ENCODE measurements around the gene SPPL3. TPM values are rescaled to one million over a fixed set of nuclear protein-coding genes. Genes with fewer than 3 reads are reported as not detected.
A peak's percentile ranks its signal among the peaks of the same experiment; 100 is the strongest.

Gene SPPL3
- polyA plus RNA-seq, 1 of the 3 experiments (the other 2 are of a cell fraction), result 18.8 TPM

DNA sequence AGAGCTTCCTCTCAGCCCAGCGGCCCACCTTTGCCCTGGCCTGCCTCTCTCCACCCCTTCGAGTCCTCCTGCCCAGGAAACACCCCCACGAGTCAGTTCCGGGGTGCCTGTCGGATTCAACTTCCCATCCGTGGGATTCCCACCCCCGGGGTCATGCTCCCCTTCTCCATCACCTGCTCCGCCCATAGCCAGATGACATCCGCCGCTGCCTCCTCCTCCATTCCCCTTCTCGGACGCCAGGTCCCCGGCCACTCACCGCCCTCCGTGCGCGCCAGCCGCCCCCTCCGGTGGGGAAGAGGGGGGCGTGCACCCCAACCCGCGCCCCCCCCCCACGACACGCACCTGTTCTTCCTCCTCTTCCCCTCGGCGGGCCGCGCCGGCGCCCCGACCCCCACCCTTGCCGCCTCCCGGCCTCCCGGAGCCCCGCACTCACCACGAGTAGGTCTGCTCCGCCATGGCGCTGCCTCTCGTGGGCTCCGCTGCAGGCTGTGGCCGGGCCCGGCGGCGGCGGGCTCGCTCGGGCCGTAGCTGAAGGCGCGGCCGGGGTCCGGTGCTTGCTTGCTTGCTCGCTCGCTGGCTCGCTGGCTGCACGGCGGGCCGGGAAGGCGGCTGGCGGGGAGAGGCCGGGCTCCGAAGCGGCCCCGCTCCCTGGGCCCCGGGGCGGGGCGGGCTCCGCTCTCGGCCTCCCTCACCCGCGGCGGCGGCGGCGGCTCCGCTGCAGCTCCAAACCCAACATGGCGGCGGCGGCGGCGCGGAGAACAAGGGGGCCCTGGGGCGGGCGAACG lies 554 bp downstream of the SPPL3 start:
- TF ChIP-seq CHD2 (IDR thresholded peaks at IDR 0.05; ENCODE audit: low read length, partially characterized antibody) (no peak), RAD21 (IDR thresholded peaks at IDR 0.05; ENCODE audit: low read length) (no peak), ELF1 (IDR thresholded peaks at IDR 0.05) (0 out of 2 replicates have a peak, but pooled peaks have one; percentile 22), EP300 (IDR thresholded peaks at IDR 0.05; ENCODE audit: borderline replicate concordance in 1 of 2, low read depth in 1 of 2, low read length in 1 of 2) (no peak; a peak in 1 of 4 replicates), GABPA (IDR thresholded peaks at IDR 0.05; ENCODE audit: low read depth) (peak; percentile 69), MXI1 (IDR thresholded peaks at IDR 0.05; ENCODE audit: low read depth, low read length) (peak; percentile 58; the same call in 1 of the 2 replicates), YY1 (IDR thresholded peaks at IDR 0.05; ENCODE audit: low read depth) (0 out of 2 replicates have a peak, but pooled peaks have one; percentile 34), FOSL2 (IDR thresholded peaks at IDR 0.05; ENCODE audit: borderline replicate concordance, low read depth) (no peak), FOXM1 (IDR thresholded peaks at IDR 0.05; ENCODE audit: low read depth) (no peak)
- TF ChIP-seq, protein P1, sequence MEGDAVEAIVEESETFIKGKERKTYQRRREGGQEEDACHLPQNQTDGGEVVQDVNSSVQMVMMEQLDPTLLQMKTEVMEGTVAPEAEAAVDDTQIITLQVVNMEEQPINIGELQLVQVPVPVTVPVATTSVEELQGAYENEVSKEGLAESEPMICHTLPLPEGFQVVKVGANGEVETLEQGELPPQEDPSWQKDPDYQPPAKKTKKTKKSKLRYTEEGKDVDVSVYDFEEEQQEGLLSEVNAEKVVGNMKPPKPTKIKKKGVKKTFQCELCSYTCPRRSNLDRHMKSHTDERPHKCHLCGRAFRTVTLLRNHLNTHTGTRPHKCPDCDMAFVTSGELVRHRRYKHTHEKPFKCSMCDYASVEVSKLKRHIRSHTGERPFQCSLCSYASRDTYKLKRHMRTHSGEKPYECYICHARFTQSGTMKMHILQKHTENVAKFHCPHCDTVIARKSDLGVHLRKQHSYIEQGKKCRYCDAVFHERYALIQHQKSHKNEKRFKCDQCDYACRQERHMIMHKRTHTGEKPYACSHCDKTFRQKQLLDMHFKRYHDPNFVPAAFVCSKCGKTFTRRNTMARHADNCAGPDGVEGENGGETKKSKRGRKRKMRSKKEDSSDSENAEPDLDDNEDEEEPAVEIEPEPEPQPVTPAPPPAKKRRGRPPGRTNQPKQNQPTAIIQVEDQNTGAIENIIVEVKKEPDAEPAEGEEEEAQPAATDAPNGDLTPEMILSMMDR (IDR thresholded peaks at IDR 0.05), result no peak
- TF ChIP-seq, protein P2, sequence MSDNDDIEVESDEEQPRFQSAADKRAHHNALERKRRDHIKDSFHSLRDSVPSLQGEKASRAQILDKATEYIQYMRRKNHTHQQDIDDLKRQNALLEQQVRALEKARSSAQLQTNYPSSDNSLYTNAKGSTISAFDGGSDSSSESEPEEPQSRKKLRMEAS (IDR thresholded peaks at IDR 0.05; ENCODE audit: low read depth), result peak; percentile 43; the same call in 1 of the 2 replicates
- TF ChIP-seq, protein P3, sequence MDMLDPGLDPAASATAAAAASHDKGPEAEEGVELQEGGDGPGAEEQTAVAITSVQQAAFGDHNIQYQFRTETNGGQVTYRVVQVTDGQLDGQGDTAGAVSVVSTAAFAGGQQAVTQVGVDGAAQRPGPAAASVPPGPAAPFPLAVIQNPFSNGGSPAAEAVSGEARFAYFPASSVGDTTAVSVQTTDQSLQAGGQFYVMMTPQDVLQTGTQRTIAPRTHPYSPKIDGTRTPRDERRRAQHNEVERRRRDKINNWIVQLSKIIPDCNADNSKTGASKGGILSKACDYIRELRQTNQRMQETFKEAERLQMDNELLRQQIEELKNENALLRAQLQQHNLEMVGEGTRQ (IDR thresholded peaks at IDR 0.05; ENCODE audit: borderline replicate concordance, low read depth, low read length), result no peak

More for the DNA sequence above, 554 bp downstream of the SPPL3 start:
- H3K4me2 ChIP-seq, result peak overlapping the region; percentile 83
- peaks cover 3 to 10% of the 10 kb centered on the region in 2 experiments for H3K36me3 ChIP-seq (replicated peaks in 1 of 2; ENCODE audit: control insufficient read depth in 1 of 2, insufficient read depth in 2 of 2, low read length in 1 of 2)
- H3F3A ChIP-seq (replicated peaks; ENCODE audit: insufficient read depth), result no peaks in the 10 kb centered on the region
- H3K4me3 ChIP-seq (ENCODE audit: low read depth in 2 of 2, low read length in 1 of 2), result peak overlapping the region; percentile 86 to 94
- CTCF ChIA-PET, result no interaction called here
- H3K4me1 ChIP-seq (ENCODE audit: control insufficient read depth in 1 of 2, insufficient read depth in 2 of 2, low read depth in 1 of 2, low read length in 1 of 2), result peaks cover 0 to 20% of the 10 kb centered on the region in 2 experiments; a peak in 2 of 4 replicates
- POLR2A ChIA-PET, result no interaction called here
- peaks cover 53% of the 10 kb centered on the region for H3K79me2 ChIP-seq (ENCODE audit: insufficient read depth)
- no peaks in the 10 kb centered on the region for H3K9me2 ChIP-seq
- H3K27me3 ChIP-seq (ENCODE audit: insufficient read depth), result no peaks in the 10 kb centered on the region
- WGBS (ENCODE audit: low lambda C conversion rate), result under 1% methylated on average over 42 of the region's 85 CpGs
- no peaks in the 10 kb centered on the region for H3K9me3 ChIP-seq
- H2AFZ ChIP-seq (ENCODE audit: low read depth), result peak overlapping the region; percentile 61; the same call in 1 of the 2 replicates
- peak overlapping the region; percentile 82 for H3K9ac ChIP-seq
- H4K20me1 ChIP-seq (ENCODE audit: insufficient read depth), result peaks cover 34% of the 10 kb centered on the region
- H3K27ac ChIP-seq (ENCODE audit: low read depth in 2 of 2, low read length in 1 of 2), result peak overlapping the region in 1 of 2 experiments; percentile 78; a peak in 1 of 4 replicates
- peak; percentile 81 for DNase-seq
